ENCODE measurements around the gene C5orf63.

GRCh38 chr5:127064253-127064840 is 9.0 kb downstream of the C5orf63 start:
- TF ChIP-seq CTCF (IDR thresholded peaks at IDR 0.05) (no peak), EZH2 (IDR thresholded peaks at IDR 0.05; ENCODE audit: borderline replicate concordance, insufficient read depth, low read depth, low read length, poor library complexity, severe bottlenecking) (no peak)
